Kidney (tissue), 14 donors: ENCODE data around the gene C3orf33. TPM values are rescaled to one million over a fixed set of nuclear protein-coding genes. Genes with fewer than 3 reads are reported as not detected.
"Not testable (repeated sequence)": the region's sequence is repeated elsewhere in the genome, so short reads cannot be mapped to it uniquely, and the experiment has no call there.

Experiments
- DNase-seq, 5 donors: peaks; one replicate each; pipeline ENCODE4 v3.0.0-alpha.2; 2013 to 2020
- FAIRE-seq: peaks from 2 replicates; lab custom pipeline; 2012; peaks lifted over from hg19 to GRCh38; lab: Jason Lieb, UNC
- H3K27ac ChIP-seq, 2 donors: one replicate each; pipeline ENCODE4 v1.7.0; 2013; ENCODE audit warnings: low read depth in 2 of 2, low read length in 2 of 2, inconsistent platforms in 1 of 2
- H3K27me3 ChIP-seq: one replicate; pipeline ENCODE4 v1.7.1; 2013; ENCODE audit warnings: low read length, inconsistent platforms; ENCODE audit not compliant: control insufficient read depth, insufficient read depth
- H3K36me3 ChIP-seq, 3 donors: one replicate each; pipeline versions ENCODE4 v1.7.0 to v1.7.1; 2013; ENCODE audit warnings: low read length in 3 of 3, control low read depth in 1 of 3, inconsistent platforms in 1 of 3; ENCODE audit not compliant: insufficient read depth in 3 of 3, control insufficient read depth in 2 of 3
- H3K4me1 ChIP-seq, 3 donors: one replicate each; pipeline versions ENCODE4 v1.7.0 to v1.7.1; 2013; ENCODE audit warnings: low read length in 3 of 3, inconsistent platforms in 1 of 3, low read depth in 1 of 3; ENCODE audit not compliant: control insufficient read depth in 2 of 3, insufficient read depth in 2 of 3
- H3K4me3 ChIP-seq, 3 donors: one replicate each; pipeline versions ENCODE4 v1.7.0 to v1.8.1; 2013; ENCODE audit warnings: low read length in 3 of 3, control low read depth in 1 of 3, inconsistent platforms in 1 of 3
- H3K9ac ChIP-seq, 3 donors: one replicate each; pipeline versions ENCODE4 v1.7.0 to v1.7.1; 2013; ENCODE audit warnings: low read length in 3 of 3, control low read depth in 1 of 3, inconsistent platforms in 1 of 3
- H3K9me3 ChIP-seq, 3 donors: one replicate each; pipeline versions ENCODE4 v1.7.0 to v1.7.1; 2013; ENCODE audit warnings: low read length in 3 of 3, control low read depth in 1 of 3, inconsistent platforms in 1 of 3; ENCODE audit not compliant: control insufficient read depth in 2 of 3, insufficient read depth in 1 of 3
- intact Hi-C: fragments of 100-400 bp; cut with DNase I; formaldehyde crosslinking; loops from one replicate; pipeline ENCODE4 v1.11.1; 2022
- polyA plus RNA-seq: library from polyadenylated mRNA; stranded (reverse); fragments of 350-450 nt; fragmentation: Illumina TruSeq; extraction: RNeasy Lipid Tissue Mini Kit (QIAGEN cat#74804); gene quantifications from one replicate; pipeline ENCODE4 v1.2.3, GENCODE V29; 2014; ENCODE audit warnings: low read depth, low replicate concordance; ENCODE audit not compliant: insufficient read depth
- total RNA-seq: library from RNA; stranded (reverse); fragmentation: NEBNext Ultra II Directional; extraction: Animal tissue kit (Norgen Biotek cat#: 25700); gene quantifications from one replicate; pipeline ENCODE4 v1.2.1, GENCODE V29; 2021
- TF ChIP-seq, protein P1 (sequence below): IDR thresholded peaks from 3 replicates; pipeline ENCODE4 v1.5.1; 2012; ENCODE audit warnings: mild to moderate bottlenecking, moderate library complexity, borderline replicate concordance; ENCODE audit not compliant: insufficient read depth; ENCODE audit errors: extremely low read depth
- donor health status: control.
- donor health status: control.
- donor health status: control.
- donor health status: control.
- donor health status: control.
- donor health status: DM: yes; HTN: yes; CAD: no.
- donor health status: Normal renal cell carcinoma (clear cell type).

Gene C3orf33
- total and polyA plus RNA-seq, 2 donors from 2014 or later: 6.0 to 8.1 TPM

DNA sequence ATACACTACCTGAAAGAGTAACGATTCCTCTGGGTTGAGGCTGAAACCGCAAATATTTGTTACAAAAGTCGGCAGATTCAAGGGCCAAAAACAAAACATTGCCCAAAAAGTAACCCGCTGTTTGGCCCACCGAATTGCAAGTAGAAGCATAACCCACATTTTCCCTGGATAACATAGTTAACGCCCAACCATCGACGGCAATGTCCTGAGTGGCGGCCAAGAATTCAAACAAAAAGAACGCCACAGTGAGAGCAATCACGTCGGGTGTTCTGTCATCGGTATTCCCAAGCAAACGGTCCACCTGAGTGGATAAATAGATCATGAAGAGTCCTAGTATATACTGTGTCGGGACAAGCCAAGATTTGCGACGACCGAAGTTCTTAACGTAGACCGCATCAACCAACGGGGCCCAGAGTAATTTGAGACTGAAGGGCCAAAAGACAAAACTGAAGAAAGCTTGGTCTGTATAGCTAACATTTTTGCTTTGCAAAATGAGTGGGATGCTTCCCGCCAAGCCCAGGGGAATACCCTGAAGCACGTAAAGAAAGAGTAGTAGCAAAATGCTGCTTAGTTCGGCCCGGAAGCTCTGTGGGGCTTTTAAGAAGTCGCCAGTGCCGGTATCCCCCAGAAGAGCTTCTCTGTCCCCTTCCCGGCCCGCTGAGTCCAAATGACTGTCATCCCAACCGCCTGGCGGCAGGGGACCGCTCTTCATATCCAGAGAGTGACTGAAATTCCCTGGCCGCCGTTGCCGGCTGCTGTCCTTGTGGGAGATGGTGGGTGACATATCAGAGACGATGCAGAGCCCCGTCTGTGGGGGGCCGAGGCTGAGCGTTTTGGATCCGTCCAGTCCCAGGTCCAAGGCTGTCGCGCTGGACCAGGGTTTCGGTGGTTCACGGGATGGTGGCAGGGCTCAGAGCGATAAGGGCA is 47.4 kb upstream of the C3orf33 start:
- peak in 4 of 5 donors; percentile 25 to 86 (median 42) for DNase-seq
- intact Hi-C loops: no loop called here
- no peaks in the 10 kb centered on the region for H3K27me3 ChIP-seq
- H3K36me3 ChIP-seq: no peaks in the 10 kb centered on the region
- peak overlapping the region; percentile 69 to 88 for H3K27ac ChIP-seq
- peak overlapping the region; percentile 70 to 96 (median 94) for H3K4me3 ChIP-seq
- H3K9ac ChIP-seq: peak overlapping the region; percentile 85 to 98 (median 96)
- peaks cover 0 to 11% (median 3%) of the 10 kb centered on the region in 3 donors for H3K4me1 ChIP-seq
- no peak for FAIRE-seq
- TF ChIP-seq, protein P1, sequence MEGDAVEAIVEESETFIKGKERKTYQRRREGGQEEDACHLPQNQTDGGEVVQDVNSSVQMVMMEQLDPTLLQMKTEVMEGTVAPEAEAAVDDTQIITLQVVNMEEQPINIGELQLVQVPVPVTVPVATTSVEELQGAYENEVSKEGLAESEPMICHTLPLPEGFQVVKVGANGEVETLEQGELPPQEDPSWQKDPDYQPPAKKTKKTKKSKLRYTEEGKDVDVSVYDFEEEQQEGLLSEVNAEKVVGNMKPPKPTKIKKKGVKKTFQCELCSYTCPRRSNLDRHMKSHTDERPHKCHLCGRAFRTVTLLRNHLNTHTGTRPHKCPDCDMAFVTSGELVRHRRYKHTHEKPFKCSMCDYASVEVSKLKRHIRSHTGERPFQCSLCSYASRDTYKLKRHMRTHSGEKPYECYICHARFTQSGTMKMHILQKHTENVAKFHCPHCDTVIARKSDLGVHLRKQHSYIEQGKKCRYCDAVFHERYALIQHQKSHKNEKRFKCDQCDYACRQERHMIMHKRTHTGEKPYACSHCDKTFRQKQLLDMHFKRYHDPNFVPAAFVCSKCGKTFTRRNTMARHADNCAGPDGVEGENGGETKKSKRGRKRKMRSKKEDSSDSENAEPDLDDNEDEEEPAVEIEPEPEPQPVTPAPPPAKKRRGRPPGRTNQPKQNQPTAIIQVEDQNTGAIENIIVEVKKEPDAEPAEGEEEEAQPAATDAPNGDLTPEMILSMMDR: peak; percentile 1
- no peaks in the 10 kb centered on the region for H3K9me3 ChIP-seq

DNA sequence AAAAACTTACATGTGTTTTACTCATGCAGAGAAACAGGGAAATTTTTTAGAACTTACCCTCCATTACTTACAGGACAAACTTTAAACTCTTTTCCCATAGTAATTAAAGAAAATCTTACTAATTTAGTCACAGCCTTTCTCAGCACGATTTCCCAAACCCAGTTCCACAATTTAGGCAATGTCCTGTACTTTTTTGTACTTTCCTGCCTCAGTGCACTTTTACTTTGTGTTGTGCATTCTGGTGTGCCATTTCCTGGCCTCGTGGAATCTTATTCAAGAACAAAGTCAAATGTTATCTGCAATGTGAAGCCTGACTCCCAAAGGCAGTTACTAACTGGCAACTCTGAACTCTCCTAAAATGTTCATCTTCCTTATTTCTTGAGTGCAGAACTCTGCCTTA is 46.3 kb upstream of the C3orf33 start:
- intact Hi-C loops: no loop called here
- peak overlapping the region; percentile 81 to 96 (median 85) for H3K9ac ChIP-seq
- TF ChIP-seq, protein P1: no peak
- DNase-seq: no peak
- H3K9me3 ChIP-seq: no peaks in the 10 kb centered on the region
- H3K36me3 ChIP-seq: no peaks in the 10 kb centered on the region
- no peak overlapping the region for H3K27ac ChIP-seq
- H3K4me3 ChIP-seq: peak overlapping the region; percentile 70 to 96 (median 94)
- no peak for FAIRE-seq
- H3K27me3 ChIP-seq: no peaks in the 10 kb centered on the region
- H3K4me1 ChIP-seq: peaks cover 0 to 11% (median 3%) of the 10 kb centered on the region in 3 donors

DNA sequence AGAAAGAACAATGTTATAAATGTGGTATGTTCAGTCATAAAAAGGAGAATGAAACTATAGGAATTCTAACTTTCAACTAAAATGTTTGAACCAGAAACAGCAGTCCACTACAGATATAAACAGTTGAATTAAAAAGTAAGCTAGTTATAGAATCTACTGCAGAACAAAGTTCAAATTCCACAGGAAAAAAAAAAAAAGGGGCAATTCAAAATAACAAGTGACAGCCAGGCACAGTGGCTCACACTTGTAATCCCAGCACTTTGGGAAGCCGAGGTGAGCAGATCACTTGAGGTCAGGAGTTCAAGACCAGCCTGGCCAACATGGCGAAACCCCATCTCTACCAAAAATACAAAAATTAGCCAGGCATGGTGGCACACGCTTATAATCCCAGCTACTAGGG is 43.3 kb upstream of the C3orf33 start:
- H3K27ac ChIP-seq, FAIRE-seq, H3K9me3 ChIP-seq, H3K9ac ChIP-seq, DNase-seq, H3K36me3 ChIP-seq, H3K27me3 ChIP-seq, intact Hi-C loops: not testable (repeated sequence)
- H3K4me3 ChIP-seq: peak overlapping the region in 1 of 3 donors; percentile 21
- peaks cover 0 to 12% (median 3%) of the 10 kb centered on the region in 3 donors for H3K4me1 ChIP-seq

DNA sequence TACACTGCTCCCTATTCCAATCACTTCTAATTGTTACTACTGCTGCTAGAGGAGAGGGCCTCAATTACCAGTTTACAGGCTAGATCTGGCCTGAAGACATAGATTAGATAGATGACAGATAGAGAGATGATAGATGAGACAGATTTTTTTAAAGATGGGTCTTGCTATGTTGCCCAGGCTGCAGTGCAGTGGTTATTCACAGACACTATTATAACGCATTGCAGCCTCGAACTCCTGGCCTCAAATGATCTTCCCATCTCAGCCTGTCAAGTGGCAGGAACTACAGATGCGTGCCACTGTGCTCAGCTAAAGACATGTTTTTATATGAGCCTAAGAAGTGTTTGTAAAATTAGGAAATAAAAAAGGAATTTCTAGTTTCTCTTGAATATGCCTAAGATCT is 41.9 kb upstream of the C3orf33 start:
- no peaks in the 10 kb centered on the region for H3K9me3 ChIP-seq
- no peak overlapping the region for H3K9ac ChIP-seq
- FAIRE-seq: no peak
- no peak overlapping the region for H3K27ac ChIP-seq
- TF ChIP-seq, protein P1: no peak
- no peaks in the 10 kb centered on the region for H3K36me3 ChIP-seq
- H3K4me1 ChIP-seq: peaks cover 0 to 10% (median 7%) of the 10 kb centered on the region in 3 donors
- H3K27me3 ChIP-seq: no peaks in the 10 kb centered on the region
- no peak overlapping the region for H3K4me3 ChIP-seq
- intact Hi-C loops: no loop called here
- no peak for DNase-seq
